GM19043 (cell line): ENCODE measurements around the gene SCAPER.
"Not testable (repeated sequence)": the region's sequence is repeated elsewhere in the genome, so short reads cannot be mapped to it uniquely, and the experiment has no call there.

ENCODE experiments used
- ATAC-seq: cut with Tn5 transposase; IDR thresholded peaks from one replicate; pipeline ENCODE4 v1.9.1; 2021; ENCODE audit warnings: low read depth; ENCODE audit not compliant: unreplicated experiment

SCAPER gene

DNA sequence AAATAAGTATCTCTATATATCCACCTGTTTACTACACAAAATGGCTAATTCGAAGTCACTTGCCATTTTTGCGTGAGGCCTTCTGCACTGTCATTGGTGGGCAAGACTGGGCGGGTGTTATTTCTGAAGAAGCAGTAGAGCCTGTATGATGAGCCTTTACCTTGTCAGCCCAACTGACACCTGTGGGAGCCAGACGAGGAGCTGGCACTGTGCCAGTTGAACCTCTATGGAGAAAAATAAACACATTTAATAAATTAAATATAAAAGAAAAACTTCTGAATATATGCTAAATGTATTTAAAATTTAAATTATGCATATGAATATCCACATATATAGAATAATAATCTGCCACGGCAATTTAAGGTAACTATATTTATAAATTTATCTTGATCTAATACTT is 109.9 kb downstream of the SCAPER start:
- no peak for ATAC-seq

DNA sequence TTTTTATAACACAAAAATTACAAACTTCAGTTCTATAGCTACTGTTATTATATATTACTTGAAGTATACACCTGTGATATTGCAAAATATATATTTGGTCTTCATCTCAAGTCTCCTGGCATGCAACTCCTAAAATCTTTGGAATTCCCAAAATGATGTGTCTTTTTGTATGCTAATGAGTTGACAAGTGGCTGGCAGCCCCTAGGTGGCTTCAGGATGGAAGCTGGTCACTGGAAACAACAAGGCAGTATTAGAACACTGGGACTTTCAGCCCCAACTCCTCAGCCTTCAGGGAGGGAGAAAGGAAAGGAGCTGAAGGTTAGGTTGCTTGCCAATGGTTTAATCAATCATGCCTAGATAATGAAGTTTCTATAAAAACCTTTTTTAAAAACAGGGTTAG is 112.0 kb downstream of the SCAPER start:
- ATAC-seq = no peak

DNA sequence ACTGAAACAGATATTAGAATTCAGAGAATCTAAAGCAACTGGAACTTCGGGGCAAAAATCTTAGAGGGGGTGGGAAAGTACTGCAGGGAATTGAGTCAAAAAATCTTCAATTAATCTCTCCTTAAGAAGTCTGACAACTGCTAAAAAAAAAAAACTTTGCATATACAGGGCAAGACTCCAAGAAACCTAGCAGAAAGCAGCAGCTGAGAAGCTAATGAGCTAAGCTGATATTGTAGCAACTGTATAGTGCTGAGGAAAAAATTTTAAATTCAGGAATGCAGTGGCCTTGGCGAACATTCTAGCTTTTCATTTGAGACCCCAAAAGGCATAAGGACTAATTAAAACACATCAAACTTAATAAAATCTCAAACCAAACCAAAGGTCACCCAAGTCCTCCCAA is 113.6 kb downstream of the SCAPER start:
- no peak for ATAC-seq

DNA sequence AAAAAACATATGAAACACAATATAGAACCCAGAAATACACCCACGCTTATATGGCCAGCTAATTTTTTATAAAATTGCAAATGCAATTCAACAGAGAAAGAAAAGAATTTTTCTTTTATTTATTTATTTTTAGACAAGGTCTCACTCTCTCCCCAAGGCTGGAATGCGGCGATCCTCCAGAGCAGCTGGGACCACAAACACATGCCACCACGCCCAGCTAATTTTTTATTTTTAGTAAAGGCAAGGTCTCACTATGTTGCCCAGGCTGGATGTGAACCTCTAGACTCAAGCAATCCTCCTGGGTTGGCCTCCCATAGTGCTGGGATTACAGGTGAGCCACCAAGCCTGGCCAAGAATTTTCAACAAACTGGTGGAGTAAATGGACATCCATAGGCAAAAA is 117.9 kb downstream of the SCAPER start:
- ATAC-seq = no peak

DNA sequence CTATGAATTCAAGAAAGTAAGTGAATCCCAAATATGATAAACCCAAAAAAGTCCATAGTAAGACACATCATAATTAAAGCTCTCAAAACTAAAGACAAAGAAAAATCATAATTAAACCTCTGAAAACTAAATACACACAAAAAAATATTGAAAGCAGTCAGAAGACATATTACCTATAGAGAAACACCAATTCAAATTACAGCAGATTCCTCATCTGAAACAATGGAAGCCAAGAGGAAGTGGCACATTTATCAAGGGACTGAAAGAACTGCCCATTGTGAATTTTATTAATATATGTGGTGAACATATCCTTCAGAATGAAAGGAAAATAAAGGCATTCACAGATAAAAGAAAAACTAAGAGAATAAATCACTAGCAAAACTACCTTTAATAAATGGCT is 128.2 kb downstream of the SCAPER start:
- ATAC-seq = no peak

DNA sequence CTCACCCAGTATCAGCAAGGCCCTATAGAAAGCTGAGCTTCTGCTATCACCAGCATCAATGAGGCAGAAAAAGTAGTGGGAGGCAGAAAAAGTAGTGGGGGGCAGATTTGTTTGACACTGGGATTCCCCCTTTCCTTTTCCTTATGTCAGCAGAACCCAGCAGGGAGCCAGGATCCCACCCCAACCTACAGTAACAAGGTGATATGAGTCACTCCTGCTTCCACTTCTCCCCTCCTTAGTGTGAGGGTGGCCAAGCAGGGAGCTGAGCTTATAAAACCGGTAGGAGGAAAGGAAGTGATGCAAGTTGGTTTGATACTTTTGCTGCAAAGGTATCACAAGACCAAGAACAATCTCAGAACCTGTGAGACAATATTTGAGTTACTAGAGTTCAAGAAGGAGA is 128.7 kb downstream of the SCAPER start:
- no peak for ATAC-seq

DNA sequence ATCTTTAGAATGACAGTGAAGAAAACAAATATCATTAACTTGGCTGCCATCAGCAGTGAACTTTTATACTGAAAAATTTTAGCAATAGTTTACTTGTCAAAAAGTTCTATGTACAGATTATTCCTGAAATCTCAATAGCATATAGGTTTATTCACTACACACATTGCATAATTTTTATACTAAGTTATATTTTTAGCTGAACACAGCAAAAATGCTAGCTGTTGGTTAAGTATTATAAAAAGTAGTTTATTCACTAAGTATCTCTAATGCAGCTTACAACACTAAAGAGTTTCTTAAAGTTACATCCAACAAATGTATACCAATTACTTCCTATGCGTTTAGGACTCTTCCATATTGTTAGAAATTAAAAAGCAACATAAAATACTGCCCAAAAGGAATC is 131.9 kb downstream of the SCAPER start:
- no peak for ATAC-seq

DNA sequence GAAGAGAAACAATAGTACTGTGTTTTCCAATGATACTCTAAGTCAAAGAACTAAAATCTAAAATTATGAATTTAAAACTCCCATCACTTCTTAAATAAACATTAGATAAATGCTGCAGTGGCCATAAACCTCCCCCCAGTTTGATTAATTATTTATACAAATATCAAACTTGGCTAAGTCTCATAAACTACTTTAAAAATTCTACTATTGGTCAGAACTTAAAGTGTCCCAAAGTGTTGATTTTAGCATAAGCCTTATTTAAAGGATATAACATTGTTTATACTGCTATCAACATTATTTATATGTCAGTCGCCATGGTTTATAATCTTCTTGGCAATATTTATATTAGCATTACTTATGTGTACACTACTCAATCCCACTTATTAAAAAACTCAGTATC is 132.4 kb downstream of the SCAPER start:
- ATAC-seq = no peak

DNA sequence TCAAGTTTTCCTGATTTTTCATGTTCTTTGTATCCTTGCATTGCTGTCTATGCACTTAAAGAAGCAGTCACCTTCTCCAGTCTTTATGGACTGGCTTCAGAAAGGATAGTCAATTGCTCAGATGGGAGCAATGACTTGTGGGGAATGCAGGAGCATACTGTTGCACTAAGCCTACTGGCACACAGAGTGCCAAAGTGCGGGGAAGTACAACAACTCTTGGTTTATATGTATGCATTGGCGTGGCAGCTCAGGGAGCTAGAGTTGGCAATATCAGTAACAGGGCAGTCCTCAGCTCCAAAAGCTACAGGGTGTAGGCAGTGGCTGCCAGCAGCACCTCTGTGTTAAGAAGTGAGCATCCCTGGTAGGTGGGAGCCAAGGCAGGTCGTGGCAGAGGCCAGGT is 141.1 kb downstream of the SCAPER start:
- ATAC-seq = no peak

DNA sequence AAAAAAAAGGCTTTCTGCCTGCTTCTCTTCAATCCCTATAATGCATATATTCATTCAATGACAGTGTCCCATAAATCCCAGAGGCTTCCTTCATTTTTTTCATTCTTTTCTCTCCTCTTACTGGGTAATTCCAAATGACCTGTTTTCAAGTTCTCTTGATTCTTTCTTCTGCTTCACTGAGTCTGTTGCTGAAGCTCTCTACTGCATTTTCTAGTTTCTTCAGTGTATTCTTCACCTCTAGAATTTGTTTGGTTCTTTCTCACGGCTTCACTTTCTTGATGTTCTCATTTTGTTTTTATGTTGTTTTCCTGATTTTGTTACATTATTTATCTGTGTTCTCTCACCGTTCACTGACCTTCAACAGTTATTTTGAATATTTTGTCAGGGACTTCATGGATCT is 141.6 kb downstream of the SCAPER start:
- ATAC-seq = no peak

DNA sequence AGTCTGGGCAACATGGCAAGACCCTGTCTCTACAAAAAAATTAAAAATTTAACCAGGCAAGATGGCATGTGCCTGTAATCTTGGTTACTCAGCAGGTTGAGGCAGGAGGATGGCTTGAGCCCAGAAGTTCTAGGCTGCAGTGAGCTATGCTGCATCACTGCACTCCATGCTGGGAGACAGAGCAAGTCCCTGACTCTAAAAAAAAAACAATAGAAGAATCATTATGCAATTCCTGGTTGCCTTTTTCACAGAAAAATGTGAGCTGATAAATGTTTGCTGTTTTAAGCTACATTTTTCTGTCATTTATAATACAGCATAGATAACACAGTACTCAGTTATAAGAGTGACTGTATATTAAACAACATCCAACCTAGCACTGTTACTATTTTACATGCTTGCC is 148.8 kb downstream of the SCAPER start:
- ATAC-seq = no peak

DNA sequence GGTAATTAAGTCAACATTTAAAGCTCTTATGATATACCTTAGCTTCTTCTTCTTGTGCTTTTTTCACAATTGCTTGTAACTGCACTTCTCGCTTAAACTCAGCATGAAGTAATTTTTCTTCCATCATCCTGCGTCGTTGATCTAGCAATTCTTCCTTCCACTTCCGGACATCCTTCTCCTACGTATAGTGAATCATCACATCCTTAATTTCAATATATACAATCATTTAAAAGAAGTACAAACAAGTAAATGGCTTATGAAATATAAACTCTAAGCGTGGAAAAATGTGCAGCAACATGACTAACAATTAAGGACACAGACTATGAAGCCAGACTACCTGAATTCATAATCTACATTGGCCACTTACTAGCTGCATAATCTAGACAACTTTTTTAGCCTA is 151.4 kb downstream of the SCAPER start:
- no peak for ATAC-seq

DNA sequence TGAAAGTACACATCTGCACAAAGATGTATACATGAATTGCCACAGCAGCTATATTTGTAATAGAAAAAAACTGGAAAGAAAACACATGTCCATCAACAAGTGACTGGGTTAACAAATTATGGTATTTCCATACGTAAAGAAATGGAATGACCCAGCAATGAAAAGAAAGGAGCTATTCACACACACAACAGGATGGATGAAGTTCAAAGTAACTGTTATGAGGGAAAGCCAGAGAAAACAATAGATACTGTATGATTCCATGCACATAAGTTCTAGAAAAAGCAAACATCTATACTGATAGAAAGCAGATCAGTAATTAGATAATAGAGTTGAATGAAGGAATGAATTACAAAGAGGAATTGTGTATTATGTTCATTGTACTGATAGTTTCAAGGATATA is 152.0 kb downstream of the SCAPER start:
- ATAC-seq = no peak

DNA sequence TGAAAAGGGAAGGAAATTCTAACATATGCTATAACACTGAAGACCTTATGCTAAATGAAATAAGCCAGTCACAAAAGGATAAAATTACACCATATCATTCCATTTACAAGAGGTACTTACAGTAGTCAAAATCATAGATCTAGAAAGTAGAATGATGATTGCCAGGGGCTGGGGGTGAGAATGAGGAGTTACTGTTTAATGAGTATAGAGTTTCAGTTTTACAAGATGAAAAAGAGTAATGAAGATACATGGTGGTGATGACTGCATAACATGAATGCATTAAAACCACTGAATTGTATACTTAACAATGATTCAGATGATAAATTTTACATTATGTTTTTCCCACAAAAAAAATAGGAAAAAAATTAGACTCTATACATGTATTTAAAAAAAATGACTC is 152.6 kb downstream of the SCAPER start:
- no peak for ATAC-seq

DNA sequence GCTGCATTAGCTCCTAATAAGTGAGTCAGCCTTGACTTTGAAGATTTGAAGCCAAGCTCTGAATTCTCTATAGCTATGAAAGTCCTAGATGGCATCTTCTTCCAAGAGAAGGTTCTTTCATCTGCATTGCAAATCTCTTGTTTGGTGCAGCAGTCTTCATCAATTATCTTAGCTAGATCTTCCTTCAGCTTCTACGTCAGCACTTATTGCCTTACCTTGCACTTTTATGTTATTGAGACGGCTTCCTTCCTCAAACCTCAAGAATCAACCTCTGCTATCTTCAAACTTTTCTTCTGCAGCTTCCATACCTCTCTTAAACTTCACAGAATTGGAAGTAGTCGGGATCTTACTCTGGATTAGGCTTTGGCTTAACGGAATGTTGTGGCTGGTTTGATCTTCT is 167.6 kb downstream of the SCAPER start:
- ATAC-seq = no peak

DNA sequence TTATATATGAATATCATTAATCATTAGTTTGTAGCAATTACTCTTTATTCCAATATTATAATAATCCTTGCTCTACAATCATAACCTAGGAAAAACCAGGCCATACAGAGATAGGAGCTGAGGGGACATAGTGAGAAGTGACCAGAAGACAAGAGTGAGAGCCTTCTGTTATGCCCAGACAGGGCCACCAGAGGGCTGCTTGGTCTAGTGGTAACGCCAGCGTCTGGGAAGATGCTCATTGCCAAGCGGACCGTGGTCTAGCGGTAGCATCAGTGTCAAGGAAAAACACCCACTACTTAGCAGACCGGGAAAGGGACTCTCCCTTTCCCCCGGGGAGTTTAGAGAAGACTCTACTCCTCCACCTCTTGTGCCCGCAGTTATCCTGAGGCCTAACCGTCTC is 172.8 kb downstream of the SCAPER start:
- not testable (repeated sequence) for ATAC-seq

DNA sequence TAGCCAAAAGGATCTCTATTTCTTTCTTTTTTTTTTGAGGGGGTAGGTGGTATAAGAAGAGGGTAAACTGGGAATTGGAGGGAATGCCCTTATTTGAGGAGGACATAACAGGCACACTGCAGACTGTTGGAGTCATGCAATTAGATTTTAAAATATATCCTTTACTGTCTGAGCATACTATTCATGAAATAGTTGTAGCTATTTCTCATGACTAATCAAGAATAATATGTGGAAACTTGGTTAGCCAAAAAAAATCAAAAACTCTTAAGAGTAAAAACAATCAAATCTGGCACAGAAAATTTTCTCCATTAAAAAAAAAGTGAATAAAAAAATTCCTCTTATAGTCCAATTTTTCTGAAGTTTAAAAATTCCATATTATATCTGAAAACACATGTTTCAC is 174.9 kb downstream of the SCAPER start:
- no peak for ATAC-seq

DNA sequence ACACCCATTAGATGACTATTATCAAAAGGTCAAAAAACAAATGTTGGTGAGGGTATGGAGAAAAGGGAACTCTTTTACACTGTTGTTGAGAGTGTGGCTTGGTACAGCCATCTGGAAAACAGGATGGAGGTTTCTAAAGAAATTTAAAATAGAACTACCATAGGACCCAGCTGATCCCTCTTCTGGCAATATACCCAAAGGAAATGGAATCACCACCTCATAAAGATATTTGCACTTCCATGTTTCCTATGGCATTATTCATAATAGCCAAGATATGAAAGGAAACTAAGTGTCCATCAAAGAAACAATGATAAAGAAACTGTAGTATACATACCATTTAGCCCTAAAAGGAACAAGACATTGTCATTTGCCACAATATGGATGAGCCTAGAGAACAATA is 186.3 kb downstream of the SCAPER start:
- ATAC-seq = no peak

DNA sequence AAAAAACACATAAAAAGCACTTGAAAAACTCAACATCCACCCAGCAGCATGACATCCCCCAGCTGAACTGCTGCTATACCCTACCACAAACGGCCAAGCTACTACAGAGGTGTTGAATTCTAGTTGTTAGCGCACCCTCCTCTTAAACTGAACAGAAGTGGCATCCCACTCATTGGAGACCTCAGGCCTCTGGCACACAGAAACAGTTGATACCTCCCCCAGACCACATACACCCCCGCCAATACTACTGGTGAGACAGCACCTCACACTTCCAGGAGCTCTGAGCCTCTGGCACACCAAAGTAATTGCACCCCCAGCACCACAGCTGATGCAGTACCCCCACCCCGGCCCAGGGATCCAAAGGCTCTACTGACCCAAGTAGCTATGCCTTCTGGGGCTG is 190.2 kb downstream of the SCAPER start:
- ATAC-seq = no peak

DNA sequence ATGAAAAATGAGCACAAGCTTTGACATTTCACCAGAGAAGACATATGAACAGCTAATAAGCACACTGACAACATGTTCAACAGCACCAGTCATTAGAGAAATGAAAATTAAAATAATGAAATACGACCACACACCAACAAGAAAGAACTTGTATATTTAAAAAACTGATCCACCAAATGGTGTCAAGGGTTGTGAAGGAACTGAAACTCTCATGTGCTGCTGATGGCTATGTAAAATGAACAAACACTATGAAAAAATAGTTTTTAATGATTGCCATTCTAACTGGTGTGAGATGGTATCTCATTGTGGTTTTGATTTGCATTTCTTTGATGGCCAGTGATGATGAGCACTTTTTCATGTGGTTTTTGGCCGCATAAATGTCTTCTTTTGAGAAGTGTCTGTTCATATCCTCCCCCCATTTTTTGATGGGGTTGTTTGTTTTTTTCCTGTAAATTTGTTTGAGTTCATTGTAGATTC is 193.8 kb downstream of the SCAPER start:
- ATAC-seq = no peak

DNA sequence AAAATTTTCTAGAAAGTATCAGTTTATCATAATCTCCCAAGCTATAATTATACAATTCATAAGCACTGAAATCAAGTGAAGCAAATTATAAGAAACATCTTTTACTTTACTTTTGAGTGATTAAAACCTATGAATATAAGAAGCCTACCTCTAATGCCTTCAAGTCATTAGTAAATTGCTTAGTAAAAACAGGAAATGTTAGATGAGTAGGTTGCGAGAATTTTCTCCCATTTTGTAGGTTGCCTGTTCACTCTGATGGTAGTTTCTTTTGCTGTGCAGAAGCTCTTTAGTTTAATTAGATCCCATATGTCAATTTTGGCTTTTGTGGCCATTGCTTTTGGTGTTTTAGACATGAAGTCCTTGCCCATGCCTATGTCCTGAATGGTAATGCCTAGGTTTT is 201.1 kb downstream of the SCAPER start:
- not testable (repeated sequence) for ATAC-seq

DNA sequence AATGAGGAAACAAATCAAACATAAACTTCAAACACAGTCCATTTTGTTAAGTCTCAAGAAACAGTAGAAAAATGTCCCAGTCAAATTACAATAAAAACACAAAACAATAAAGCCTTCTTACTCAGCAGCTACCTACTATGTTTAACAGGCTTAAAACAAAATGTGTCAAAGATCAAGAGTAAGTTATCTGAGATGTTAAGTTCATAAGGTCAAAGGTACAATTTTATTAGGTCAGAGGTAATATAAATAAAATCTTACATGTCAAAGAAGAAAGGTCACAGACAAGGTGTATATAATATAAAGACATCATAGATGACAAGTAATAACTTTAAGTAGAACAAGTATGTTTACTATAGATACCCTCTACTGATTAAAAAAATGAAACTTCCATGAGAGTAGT is 208.3 kb downstream of the SCAPER start:
- no peak for ATAC-seq

DNA sequence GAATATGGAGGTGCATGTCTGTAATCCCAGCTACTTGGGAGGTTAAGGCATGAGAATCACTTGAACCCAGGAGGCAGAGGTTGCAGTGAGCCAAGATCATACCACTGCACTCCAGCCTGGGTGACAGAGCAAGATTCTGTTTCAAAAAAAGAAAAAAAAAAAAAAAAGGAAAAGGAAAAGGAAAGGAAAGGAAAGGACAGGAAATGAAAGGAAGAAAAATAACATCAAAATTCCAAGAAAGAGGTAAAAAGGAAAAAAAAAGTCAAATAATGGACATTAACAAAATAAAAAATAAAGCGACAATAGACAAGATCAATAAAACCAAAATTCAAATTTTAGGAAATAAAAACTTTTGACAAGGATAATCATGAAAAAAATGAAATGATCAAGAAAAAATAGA is 212.6 kb downstream of the SCAPER start:
- ATAC-seq = not testable (repeated sequence)

DNA sequence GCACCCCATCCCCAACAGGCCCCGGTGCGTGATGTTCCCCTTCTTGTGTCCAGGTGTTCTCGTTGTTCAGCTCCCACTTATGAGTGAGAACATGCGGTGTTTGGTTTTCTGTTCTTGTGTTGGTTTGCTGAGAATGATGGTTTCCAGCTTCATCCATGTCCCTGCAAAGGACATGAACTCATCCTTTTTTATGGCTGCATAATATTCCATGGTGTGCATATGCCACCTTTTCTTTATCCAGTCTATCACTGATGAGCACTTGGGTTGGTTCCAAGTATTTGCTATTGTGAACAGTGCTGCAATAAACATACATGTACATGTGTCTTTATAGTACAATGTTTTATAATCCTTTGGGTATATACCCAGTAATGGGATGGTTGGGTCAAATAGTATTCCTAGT is 217.5 kb downstream of the SCAPER start:
- ATAC-seq = not testable (repeated sequence)
